ENCODE measurements around the gene PAQR9.

GRCh38 chr3:142973217-142974009 is 9.9 kb upstream of the PAQR9 start:
- no peak for TF ChIP-seq POLR2A (IDR thresholded peaks at IDR 0.05; ENCODE audit: low read depth, low read length)
- TF ChIP-seq TAF1 (IDR thresholded peaks at IDR 0.05; ENCODE audit: borderline replicate concordance, low read depth, low read length): no peak
